Effector memory CD4-positive, alpha-beta T cell (primary cell): ENCODE data around the gene SPINK14.

Experiments used
- DNase-seq, 3 donors: peaks; one replicate each; pipeline ENCODE4 v3.0.0-alpha.2; 2020
- H3K27ac ChIP-seq: 2 replicates; pipeline ENCODE4 v1.7.0; 2013; ENCODE audit warnings: mild to moderate bottlenecking, low read length, moderate library complexity; ENCODE audit not compliant: insufficient read depth, poor library complexity, severe bottlenecking
- H3K27me3 ChIP-seq: replicated peaks from 2 replicates; pipeline ENCODE4 v1.7.0; 2013; ENCODE audit warnings: mild to moderate bottlenecking, low read length; ENCODE audit not compliant: insufficient read depth, control insufficient read depth, poor library complexity, severe bottlenecking
- H3K36me3 ChIP-seq: 2 replicates; pipeline ENCODE4 v1.7.0; 2013; ENCODE audit warnings: mild to moderate bottlenecking, low read length, moderate library complexity; ENCODE audit not compliant: control insufficient read depth, insufficient read depth
- H3K4me1 ChIP-seq: 2 replicates; pipeline ENCODE4 v1.7.0; 2013; ENCODE audit warnings: low read length, mild to moderate bottlenecking; ENCODE audit not compliant: control insufficient read depth, insufficient read depth, poor library complexity, severe bottlenecking
- H3K4me3 ChIP-seq: 2 replicates; pipeline ENCODE4 v1.7.0; 2013; ENCODE audit warnings: low read length, low read depth, mild to moderate bottlenecking; ENCODE audit not compliant: insufficient read depth, poor library complexity, severe bottlenecking
- H3K9me3 ChIP-seq: 2 replicates; pipeline ENCODE4 v1.7.0; 2013; ENCODE audit warnings: mild to moderate bottlenecking, low read length, moderate library complexity; ENCODE audit not compliant: control insufficient read depth
- total RNA-seq, 3 donors: gene quantifications; one replicate each; lab custom pipeline; 2026; lab: John Stamatoyannopoulos, UW

The SPINK14 gene
- 0 reads per million in 3 donors for total RNA-seq

GRCh38 chr5:148168246-148168645 lies at the start of gene SPINK14:
Gene SPINK14 (plus strand): TSS chr5:148168546. CDS start chr5:148169733, 1,187 bp downstream.
- H3K9me3 ChIP-seq, result no peaks in the 10 kb centered on the region

GRCh38 chr5:148120317-148120716 lies 48.0 kb upstream of the SPINK14 start:
- DNase-seq, result no peak
- H3K27ac ChIP-seq, result no peak overlapping the region
- H3K4me3 ChIP-seq, result no peak overlapping the region
- no peaks in the 10 kb centered on the region for H3K9me3 ChIP-seq
- H3K27me3 ChIP-seq, result no peaks in the 10 kb centered on the region
- H3K36me3 ChIP-seq, result no peaks in the 10 kb centered on the region
- H3K4me1 ChIP-seq, result no peaks in the 10 kb centered on the region

More at GRCh38 chr5:148168246-148168645, at the start of gene SPINK14:
- Histone ChIP-seq H3K4me3 (no peak within 1 kb of the TSS), H3K36me3 (no peaks in the 10 kb centered on the region), H3K27ac (no peak within 1 kb of the TSS), H3K27me3 (no peaks in the 10 kb centered on the region), H3K4me1 (no peaks in the 10 kb centered on the region)
- DNase-seq, result no peak

GRCh38 chr5:148125641-148126040 lies 42.7 kb upstream of the SPINK14 start:
- Histone ChIP-seq H3K27ac (no peak overlapping the region), H3K4me1 (no peaks in the 10 kb centered on the region), H3K27me3 (no peaks in the 10 kb centered on the region), H3K4me3 (no peak overlapping the region), H3K9me3 (no peaks in the 10 kb centered on the region), H3K36me3 (no peaks in the 10 kb centered on the region)
- no peak for DNase-seq

- no peaks in the 10 kb centered on the region for H3K4me1 ChIP-seq
- no peak for DNase-seq
- no peaks in the 10 kb centered on the region for H3K9me3 ChIP-seq
- no peak overlapping the region for H3K4me3 ChIP-seq
- no peak overlapping the region for H3K27ac ChIP-seq
- H3K27me3 ChIP-seq, result no peaks in the 10 kb centered on the region
- H3K36me3 ChIP-seq, result no peaks in the 10 kb centered on the region
Observed at GRCh38 chr5:148135091-148136048, 33.0 kb upstream of the SPINK14 start.

GRCh38 chr5:148140846-148141245 lies 27.5 kb upstream of the SPINK14 start:
- DNase-seq, result no peak
- H3K36me3 ChIP-seq, result no peaks in the 10 kb centered on the region
- H3K27me3 ChIP-seq, result no peaks in the 10 kb centered on the region
- H3K4me1 ChIP-seq, result no peaks in the 10 kb centered on the region
- H3K9me3 ChIP-seq, result no peaks in the 10 kb centered on the region
- H3K27ac ChIP-seq, result no peak overlapping the region
- H3K4me3 ChIP-seq, result no peak overlapping the region

- no peaks in the 10 kb centered on the region for H3K9me3 ChIP-seq
- H3K36me3 ChIP-seq, result no peaks in the 10 kb centered on the region
- H3K27ac ChIP-seq, result no peak overlapping the region
- H3K4me3 ChIP-seq, result no peak overlapping the region
- H3K4me1 ChIP-seq, result no peaks in the 10 kb centered on the region
- no peak for DNase-seq
- H3K27me3 ChIP-seq, result no peaks in the 10 kb centered on the region
Observed at GRCh38 chr5:148141645-148142044, 26.7 kb upstream of the SPINK14 start.

- Histone ChIP-seq H3K36me3 (no peaks in the 10 kb centered on the region), H3K4me3 (no peak overlapping the region), H3K27me3 (no peaks in the 10 kb centered on the region), H3K4me1 (no peaks in the 10 kb centered on the region), H3K9me3 (no peaks in the 10 kb centered on the region), H3K27ac (no peak overlapping the region)
- no peak for DNase-seq
Observed at GRCh38 chr5:148145916-148146315, 22.4 kb upstream of the SPINK14 start.

GRCh38 chr5:148146487-148146886 lies 21.9 kb upstream of the SPINK14 start:
- Histone ChIP-seq H3K27ac (no peak overlapping the region), H3K9me3 (no peaks in the 10 kb centered on the region)

GRCh38 chr5:148147415-148147814 lies 20.9 kb upstream of the SPINK14 start:
- H3K36me3 ChIP-seq, result no peaks in the 10 kb centered on the region
- no peaks in the 10 kb centered on the region for H3K4me1 ChIP-seq
- no peak overlapping the region for H3K27ac ChIP-seq
- no peaks in the 10 kb centered on the region for H3K9me3 ChIP-seq
- H3K27me3 ChIP-seq, result no peaks in the 10 kb centered on the region
- no peak overlapping the region for H3K4me3 ChIP-seq
- DNase-seq, result no peak

More at GRCh38 chr5:148146487-148146886, 21.9 kb upstream of the SPINK14 start:
- Histone ChIP-seq H3K27me3 (no peaks in the 10 kb centered on the region), H3K36me3 (no peaks in the 10 kb centered on the region), H3K4me1 (no peaks in the 10 kb centered on the region), H3K4me3 (no peak overlapping the region)
- no peak for DNase-seq

GRCh38 chr5:148151872-148152271 lies 16.5 kb upstream of the SPINK14 start:
- Histone ChIP-seq H3K4me3 (no peak overlapping the region), H3K27ac (no peak overlapping the region), H3K36me3 (no peaks in the 10 kb centered on the region), H3K27me3 (no peaks in the 10 kb centered on the region), H3K9me3 (no peaks in the 10 kb centered on the region), H3K4me1 (no peaks in the 10 kb centered on the region)
- DNase-seq, result no peak
